GOT3 (cell line): ENCODE data around the gene RABGAP1.

Experiments used
- DNase-seq: peaks from one replicate; lab custom pipeline; 2025; ENCODE audit warnings: mixed read lengths; lab: John Stamatoyannopoulos, UW

The RABGAP1 gene

GRCh38 chr9:123008909-123009308 lies 68.1 kb downstream of the RABGAP1 start:
- no peak for DNase-seq

DNA sequence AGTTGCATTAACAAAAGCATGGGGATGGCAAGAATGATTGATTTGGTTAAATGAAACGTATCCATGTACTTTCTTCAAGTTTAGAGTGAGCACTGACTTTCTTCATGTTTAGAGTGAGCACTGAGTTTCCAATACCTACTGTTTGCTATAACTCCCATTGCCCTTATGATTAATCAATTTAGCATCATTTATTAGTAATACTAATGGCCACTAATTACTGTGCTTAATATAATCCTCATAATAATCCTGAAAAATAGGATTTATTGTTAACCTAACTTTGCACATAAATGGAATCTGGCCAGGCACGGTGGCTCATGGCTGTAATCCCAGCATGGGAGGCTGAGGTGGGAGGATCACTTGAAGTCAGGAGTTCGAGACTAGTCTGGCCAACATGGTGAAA lies 70.6 kb downstream of the RABGAP1 start:
- DNase-seq: no peak

DNA sequence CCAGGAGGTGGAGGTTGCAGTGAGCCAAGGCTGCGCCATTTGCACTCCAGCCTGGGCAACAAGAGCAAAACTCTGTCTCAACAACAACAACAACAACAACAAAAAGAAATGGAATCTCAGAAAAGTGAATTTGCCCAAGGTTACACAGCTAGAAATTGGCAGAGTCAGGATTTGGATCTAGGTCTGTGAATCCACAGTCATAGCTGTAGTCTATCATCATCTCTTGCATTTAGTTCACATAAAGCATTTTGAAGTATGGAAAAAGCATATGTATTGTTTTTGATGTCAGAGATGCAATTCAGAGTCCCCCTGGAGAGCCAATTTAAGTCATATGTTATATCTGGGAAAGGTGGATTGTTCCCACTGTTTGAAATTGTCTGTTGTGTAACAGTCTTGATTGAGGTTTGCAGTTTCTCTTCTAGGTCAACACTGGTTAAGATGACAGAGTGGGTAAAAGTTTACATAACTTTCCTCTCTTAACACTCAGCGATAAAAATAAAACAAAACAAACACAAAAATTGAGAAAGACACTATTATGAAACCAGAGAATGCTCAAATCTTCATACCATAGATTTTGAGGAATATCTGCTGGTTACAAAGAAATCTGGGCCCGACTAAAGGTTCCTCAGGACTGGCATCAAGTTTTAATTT lies 71.2 kb downstream of the RABGAP1 start:
- no peak for DNase-seq

- DNase-seq: no peak
Measured at GRCh38 chr9:123016631-123017030, 75.8 kb downstream of the RABGAP1 start.

GRCh38 chr9:123020796-123021195 lies 80.0 kb downstream of the RABGAP1 start:
- no peak for DNase-seq

DNA sequence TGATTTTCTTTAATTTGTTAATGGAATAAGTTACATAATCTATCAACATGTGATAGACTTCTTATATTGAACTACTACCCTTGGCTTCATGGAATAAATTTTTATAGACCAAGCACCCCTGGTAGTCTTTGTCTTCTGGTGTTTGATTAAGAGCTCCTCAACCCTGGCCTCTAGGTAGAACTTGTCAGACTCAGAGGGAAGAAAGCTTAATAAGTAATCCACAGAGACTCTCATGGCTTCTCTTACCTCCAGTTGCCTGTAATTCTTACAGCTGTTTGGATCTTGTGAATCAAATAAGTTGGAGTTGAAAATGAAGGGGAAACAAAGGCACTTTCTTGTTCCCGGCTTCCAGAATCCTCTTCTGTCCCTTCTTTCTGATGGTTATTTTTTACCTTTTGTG lies 85.6 kb downstream of the RABGAP1 start:
- DNase-seq: no peak

GRCh38 chr9:123027517-123027916 lies 86.7 kb downstream of the RABGAP1 start:
- DNase-seq: no peak

DNA sequence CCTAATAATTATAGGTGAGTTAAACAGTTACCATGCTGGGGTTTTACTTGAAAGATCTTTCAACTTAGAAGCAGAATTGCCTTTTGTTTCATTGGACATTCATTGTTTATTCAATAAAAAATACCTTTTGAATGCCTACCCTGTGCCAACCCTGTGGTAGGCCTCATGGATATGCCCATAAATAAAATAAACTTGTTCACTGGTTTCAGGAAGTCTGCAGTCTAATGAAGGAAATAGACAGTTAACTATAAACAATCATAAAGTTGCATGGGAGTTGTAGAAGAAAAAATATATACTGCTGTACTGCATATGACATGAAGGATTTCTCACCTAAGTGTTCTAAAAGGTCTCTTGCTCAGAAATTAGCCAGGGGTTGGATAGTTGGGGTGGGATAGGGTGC lies 87.3 kb downstream of the RABGAP1 start:
- no peak for DNase-seq

GRCh38 chr9:123028973-123029372 lies 88.2 kb downstream of the RABGAP1 start:
- no peak for DNase-seq

- no peak for DNase-seq
Measured at GRCh38 chr9:123031963-123032362, 91.1 kb downstream of the RABGAP1 start.

GRCh38 chr9:123033352-123033751 lies 92.5 kb downstream of the RABGAP1 start, which contains the start of gene GPR21:
TSS of gene GPR21 (plus strand) at chr9:123033667. CDS start at chr9:123034567, 900 bp downstream.
- no peak for DNase-seq

- DNase-seq: no peak
Measured at GRCh38 chr9:123033864-123034601, 93.2 kb downstream of the RABGAP1 start.

DNA sequence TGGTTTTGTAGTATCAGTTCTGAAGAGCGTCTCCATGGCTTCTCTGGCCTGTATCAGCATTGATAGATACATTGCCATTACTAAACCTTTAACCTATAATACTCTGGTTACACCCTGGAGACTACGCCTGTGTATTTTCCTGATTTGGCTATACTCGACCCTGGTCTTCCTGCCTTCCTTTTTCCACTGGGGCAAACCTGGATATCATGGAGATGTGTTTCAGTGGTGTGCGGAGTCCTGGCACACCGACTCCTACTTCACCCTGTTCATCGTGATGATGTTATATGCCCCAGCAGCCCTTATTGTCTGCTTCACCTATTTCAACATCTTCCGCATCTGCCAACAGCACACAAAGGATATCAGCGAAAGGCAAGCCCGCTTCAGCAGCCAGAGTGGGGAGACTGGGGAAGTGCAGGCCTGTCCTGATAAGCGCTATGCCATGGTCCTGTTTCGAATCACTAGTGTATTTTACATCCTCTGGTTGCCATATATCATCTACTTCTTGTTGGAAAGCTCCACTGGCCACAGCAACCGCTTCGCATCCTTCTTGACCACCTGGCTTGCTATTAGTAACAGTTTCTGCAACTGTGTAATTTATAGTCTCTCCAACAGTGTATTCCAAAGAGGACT lies 94.2 kb downstream of the RABGAP1 start:
- no peak for DNase-seq

GRCh38 chr9:123035791-123036190 lies 95.0 kb downstream of the RABGAP1 start:
- no peak for DNase-seq

- no peak for DNase-seq
Measured at GRCh38 chr9:123036893-123037545, 96.2 kb downstream of the RABGAP1 start.

- DNase-seq: no peak
Measured at GRCh38 chr9:123039617-123040219, 98.9 kb downstream of the RABGAP1 start.

- DNase-seq: no peak
Measured at GRCh38 chr9:123040801-123041200, 100.0 kb downstream of the RABGAP1 start.

DNA sequence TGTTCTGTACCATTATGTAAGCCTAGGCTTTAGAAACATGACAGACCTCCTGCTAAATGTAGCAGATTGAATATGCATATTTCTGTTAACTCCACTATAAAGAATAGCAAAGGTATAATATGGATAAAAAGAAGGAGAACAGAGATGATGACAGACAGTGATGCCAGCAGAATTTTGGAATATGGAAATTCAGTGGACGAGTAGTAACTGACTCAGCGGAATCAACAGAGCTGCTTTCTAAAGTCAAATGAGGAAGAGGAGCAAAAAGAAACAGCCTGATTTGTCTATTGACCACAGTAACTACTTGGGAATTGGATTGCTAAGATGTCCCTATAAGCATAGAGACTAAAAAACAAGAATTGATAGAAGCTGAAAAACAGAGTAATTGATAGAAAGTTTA lies 100.7 kb downstream of the RABGAP1 start:
- DNase-seq: no peak

GRCh38 chr9:123043081-123043939 lies 102.5 kb downstream of the RABGAP1 start:
- DNase-seq: no peak

DNA sequence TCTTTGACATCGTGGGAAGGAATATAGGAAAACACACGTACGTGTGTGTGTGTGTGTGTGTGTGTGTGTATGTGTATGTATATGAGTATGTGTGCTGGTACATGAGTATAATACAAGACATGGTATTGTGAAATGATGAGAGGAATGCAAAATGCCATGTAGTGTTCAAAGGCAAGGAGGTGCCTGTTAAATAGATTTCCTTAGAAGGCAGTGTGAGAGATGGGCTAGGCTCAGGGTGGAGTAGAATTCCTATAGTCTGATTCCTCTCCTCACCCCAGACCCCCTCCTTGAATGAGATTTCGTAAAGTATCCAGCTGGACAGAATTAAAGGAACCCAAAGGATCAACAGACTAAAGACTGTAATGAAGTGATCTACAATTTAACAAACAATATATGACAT lies 103.8 kb downstream of the RABGAP1 start:
- DNase-seq: no peak
